HK-2 (cell line): Measurements from ENCODE around the gene RBMS1.
"Not testable (repeated sequence)": the region's sequence is repeated elsewhere in the genome, so short reads cannot be mapped to it uniquely, and the experiment has no call there.

Experiments used
- DNase-seq: peaks from one replicate; pipeline ENCODE4 v3.0.0-alpha.2; 2018; ENCODE audit not compliant: unreplicated experiment

The RBMS1 gene

GRCh38 chr2:160471950-160472349 lies 21.7 kb downstream of the RBMS1 start:
- no peak for DNase-seq

GRCh38 chr2:160469621-160470204 lies 23.9 kb downstream of the RBMS1 start:
- no peak for DNase-seq

GRCh38 chr2:160469164-160469563 lies 24.4 kb downstream of the RBMS1 start:
- DNase-seq: no peak

GRCh38 chr2:160467086-160467485 lies 26.5 kb downstream of the RBMS1 start:
- no peak for DNase-seq

GRCh38 chr2:160465406-160465805 lies 28.2 kb downstream of the RBMS1 start:
- DNase-seq: no peak

- DNase-seq: no peak
These were observed 28.6 kb downstream of the RBMS1 start for GRCh38 chr2:160465002-160465401.

- no peak for DNase-seq
These were observed 29.6 kb downstream of the RBMS1 start for GRCh38 chr2:160464017-160464416.

- no peak for DNase-seq
These were observed 30.4 kb downstream of the RBMS1 start for GRCh38 chr2:160463245-160463644.

GRCh38 chr2:160460333-160460731 lies 33.3 kb downstream of the RBMS1 start:
- no peak for DNase-seq

GRCh38 chr2:160459538-160460332 lies 33.9 kb downstream of the RBMS1 start:
- DNase-seq: no peak

GRCh38 chr2:160458718-160459453 lies 34.7 kb downstream of the RBMS1 start:
- no peak for DNase-seq

- DNase-seq: no peak
These were observed 36.0 kb downstream of the RBMS1 start for GRCh38 chr2:160457588-160457987.

- no peak for DNase-seq
These were observed 39.4 kb downstream of the RBMS1 start for GRCh38 chr2:160454070-160454797.

- DNase-seq: no peak
These were observed 40.3 kb downstream of the RBMS1 start for GRCh38 chr2:160453111-160453820.

- no peak for DNase-seq
These were observed 43.1 kb downstream of the RBMS1 start for GRCh38 chr2:160450486-160450885.

GRCh38 chr2:160448821-160449220 lies 44.8 kb downstream of the RBMS1 start:
- not testable (repeated sequence) for DNase-seq

- DNase-seq: no peak
These were observed 47.9 kb downstream of the RBMS1 start for GRCh38 chr2:160445673-160446072.

GRCh38 chr2:160442603-160443002 lies 51.0 kb downstream of the RBMS1 start:
- no peak for DNase-seq

GRCh38 chr2:160440888-160441287 lies 52.7 kb downstream of the RBMS1 start:
- no peak for DNase-seq

- DNase-seq: not testable (repeated sequence)
These were observed 54.6 kb downstream of the RBMS1 start for GRCh38 chr2:160439038-160439437.

GRCh38 chr2:160437273-160437672 lies 56.3 kb downstream of the RBMS1 start:
- DNase-seq: no peak
